ENCODE measurements around the gene TMEM80.

TMEM80 gene

GRCh38 chr11:702462-703461, 7.1 kb downstream of the TMEM80 start:
- no peak for FAIRE-seq

DNA sequence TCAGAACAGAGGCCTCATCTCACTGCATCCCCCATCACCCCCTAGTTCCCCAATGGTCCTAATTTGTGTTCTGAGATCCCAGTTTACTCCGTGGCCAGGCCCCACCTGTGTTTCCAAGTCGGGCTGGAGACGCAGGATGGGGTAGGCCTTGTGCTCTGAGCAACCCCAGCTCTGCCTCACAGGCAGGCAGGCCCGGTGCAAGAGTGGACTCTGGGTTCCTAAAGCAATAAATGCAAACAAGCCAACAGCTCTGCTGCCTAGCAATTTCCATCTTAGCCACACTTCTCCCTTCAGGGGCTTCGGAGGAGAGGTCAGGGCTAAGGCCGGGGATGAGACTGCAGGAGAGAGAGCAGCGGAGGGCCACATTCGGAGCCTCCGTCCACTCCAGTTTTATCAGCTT, 7.9 kb downstream of the TMEM80 start:
- FAIRE-seq, result no peak

GRCh38 chr11:704228-704674, 8.6 kb downstream of the TMEM80 start:
- FAIRE-seq, result no peak

DNA sequence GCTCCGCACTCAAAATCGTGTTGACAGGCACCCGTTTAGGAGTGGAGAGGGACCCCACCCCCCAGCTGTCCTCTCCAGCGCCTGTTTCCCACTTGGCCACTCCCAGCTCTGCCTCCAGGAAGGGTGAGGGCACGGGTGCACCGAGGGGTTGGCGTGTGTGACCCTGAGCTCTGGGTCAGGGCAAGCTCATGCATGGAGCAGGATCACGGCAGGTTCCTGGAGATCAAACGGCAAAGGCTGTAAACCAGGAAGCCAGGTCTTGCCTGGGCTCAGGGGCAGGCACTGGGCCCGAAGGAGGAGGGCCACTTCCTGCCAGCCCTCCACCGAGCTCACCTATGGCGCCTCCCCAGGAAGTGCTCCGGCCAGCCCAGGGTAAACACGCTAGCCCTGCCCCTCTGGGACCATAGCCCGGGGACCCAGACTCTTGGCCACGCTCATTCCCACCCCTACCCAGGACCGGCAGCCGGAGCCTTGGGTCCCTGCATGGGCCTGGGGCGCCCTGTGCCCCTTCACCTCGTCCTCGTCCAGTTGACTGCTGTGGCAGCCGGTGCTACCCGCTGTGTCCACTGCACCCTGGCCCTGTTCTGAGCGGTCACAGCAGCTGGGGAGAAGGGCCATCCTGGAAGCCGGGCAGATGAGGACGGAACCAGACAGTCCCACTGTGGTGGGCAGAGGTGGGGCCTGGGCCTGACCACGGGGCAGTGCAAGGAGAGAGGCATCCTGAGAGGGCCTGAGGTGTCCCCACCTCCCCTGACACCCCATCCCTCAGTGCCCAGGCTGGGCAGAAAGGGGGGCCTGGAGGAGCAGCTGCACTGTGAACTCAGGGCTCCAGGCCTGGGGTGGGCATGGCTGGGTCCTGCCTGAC, 9.4 kb downstream of the TMEM80 start:
- no peak for FAIRE-seq

DNA sequence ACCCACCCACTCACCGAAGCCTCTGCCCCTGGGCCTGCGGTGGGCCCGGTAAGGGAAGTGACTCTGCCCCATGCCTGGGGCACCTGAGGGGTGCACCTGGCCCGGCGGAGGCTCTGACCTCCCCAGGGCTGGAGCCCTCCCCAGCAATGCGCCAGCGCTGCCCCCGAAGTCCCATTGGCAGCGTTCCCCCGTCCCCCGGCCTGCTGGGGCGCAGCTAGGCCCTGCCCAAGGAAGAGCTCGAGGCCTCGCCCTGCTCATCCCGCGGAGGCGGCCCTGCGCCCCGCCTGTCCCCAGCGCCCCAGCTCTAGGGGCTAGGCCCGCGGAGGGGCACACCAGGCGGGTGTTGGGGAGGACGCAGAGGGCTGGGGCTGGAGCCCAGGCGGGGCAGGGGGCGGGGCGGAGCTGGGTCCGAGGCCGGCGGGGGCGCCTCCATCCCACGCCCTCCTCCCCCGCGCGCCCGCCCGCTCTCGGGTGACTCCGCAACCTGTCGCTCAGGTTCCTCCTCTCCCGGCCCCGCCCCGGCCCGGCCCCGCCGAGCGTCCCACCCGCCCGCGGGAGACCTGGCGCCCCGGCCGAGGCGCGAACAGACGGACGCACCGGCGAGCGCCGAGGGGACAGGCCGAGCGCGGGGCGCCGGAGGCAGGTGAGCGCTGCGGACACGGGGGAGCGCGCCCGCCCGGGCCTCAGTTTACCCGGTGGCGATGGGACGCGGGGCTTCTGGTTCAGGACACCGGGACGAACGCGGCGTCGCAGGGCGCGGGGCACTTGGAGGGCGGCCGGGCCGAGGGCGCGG, 10.2 kb downstream of the TMEM80 start, which contains the start of gene EPS8L2:
Gene EPS8L2 (plus strand): TSS at position 586 of the 793 bp plus-strand sequence. CDS start 3,177 bp downstream, outside the sequence.
- FAIRE-seq, result no peak

- FAIRE-seq, result no peak
Observed at GRCh38 chr11:706439-706956, 10.9 kb downstream of the TMEM80 start.

DNA sequence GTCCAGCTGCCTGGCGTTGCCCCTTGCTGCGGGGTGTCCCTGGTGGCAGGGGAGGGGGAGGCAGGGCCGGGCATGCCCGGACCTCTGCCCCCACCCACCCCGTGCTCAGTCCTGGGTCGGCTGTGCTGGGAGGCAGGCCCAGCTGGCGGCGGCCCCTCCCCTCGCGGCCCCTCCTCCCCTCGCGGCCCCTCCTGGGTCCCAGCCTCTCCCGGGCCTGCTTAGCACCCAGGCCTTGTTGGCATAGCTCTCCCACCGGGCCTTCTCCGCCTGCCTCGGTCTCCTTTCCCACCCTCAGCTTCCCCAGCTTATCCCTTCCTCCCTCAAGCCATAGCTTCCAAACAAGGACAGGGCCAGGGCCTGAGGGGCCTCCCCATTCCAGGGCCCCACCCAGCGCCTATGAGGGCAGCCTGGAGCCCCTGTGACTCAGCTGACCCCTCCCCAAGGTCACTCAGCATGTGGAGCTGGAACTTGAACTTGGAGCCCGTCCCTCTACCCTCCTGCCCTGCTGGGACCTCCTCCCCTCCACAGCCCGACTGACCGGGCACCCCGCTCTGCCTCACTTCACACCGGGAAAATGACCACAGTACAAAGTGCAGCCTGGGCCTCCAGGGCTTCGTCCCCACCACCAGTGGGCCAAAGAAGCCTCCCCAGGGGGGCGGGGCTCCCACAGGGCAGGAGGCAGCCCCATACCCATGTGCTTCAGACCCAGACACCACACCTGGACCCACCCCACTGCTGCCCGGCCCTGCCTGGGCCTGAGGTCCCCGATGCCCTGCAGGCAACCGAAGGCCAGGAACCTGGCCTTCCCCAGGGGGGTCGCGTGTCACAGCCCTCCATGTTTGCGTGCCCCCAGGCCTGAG, 11.6 kb downstream of the TMEM80 start:
- no peak for FAIRE-seq

DNA sequence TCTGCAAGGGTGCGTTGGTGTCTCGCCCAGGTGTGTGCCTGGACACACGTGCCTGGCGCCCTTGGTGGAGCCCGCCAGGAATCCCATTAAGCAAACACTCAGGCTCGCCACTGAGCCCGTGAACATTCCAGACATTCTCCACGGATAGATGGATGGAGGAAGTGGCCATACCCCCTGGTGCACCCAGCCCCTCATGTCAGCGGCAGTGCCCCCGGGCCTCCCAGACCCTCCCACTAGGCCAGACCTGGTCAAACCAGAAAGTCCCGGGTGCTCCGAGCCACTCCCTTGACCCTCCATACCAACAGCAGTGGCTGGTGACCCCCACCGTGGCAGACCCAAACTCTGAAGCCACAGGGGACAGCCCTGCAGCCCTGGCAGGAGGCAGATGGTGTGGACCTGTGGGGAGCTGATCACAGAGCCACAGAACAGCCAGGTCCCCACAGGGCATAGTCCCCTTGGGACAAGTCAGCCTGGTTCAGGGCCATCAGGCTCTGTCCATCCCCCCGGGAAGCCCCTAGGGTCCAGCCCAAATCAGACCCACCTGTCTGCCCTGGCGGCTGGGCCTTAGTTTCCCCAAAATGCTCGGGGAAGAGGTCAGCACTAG, 12.3 kb downstream of the TMEM80 start:
- no peak for FAIRE-seq

DNA sequence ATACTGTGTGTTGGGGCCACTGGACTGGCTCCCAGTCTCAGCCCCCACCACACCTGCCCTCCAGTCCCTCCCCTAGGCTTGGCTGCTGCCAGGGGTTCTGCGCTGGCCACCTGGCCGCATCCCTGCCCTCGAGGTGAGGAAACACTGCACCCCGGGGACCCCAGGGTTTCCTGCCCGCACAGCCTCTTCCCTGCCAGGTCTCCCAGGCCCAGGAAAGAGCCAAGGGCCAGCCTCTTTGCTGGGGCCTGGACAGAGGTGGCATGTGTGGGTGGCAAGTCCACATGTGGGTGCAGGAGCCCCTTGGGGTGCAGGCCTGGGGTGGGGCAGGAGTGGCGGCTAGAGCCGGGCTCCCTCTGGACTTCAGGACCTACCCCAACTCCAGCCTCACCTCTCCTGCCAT, 12.9 kb downstream of the TMEM80 start:
- no peak for FAIRE-seq

DNA sequence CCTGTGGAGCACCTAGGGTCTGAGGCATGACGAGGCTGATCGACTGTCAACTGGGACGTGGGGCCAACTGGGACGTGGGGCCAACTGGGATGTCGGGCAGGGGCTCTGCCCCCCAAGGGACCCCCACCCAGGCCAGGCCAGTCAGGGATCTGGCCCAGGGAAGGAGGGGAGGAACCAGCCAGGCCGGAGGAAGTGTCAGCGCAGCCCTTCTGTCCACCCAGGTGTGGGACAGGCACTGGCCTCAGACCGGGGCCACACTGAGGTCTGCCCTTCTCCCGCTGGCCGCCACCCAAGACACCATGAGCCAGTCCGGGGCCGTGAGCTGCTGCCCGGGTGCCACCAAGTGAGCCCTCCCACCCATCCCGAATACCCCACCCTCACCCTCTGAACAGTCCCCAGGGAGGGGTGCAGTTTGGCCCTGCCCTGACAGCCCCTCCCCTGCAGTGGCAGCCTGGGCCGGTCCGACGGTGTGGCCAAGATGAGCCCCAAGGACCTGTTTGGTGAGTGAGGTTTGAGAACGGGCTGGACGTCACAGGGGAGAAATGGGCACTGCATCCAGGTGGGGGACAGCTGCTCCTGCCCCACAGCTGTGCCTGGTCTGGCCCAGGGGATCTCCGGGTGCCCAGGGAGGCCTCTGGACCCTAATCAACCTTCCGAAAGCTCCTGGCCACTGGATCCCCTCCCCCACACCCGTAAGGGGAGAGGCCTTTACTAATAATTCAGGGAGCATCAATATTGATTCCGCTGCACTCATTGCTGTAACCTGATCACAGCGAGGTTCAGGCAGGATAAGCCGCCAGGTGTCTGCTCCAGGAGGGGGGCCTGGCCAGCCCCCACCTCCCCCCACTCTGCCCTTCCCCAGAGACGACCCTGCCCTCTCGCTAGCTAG, 13.7 kb downstream of the TMEM80 start:
- no peak for FAIRE-seq

DNA sequence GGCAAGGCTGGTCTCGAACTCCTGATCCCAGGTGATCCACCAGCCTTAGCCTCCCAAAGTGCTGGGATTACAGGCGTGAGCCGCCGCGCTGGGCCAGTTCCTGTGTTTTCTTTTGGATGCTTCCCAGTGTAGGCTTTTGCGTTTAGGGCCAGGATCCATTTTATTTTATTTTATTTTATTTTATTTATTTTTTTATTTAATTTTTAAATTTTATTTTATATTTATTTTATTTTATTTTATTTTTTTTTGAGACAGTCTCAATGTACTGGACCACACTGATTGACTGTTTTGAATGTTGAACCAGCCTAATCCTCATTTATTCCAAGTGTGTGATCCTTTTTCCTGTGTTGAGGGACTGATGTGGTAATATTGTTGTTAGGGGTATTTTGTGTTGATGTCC, 18.8 kb downstream of the TMEM80 start:
- FAIRE-seq, result no peak

DNA sequence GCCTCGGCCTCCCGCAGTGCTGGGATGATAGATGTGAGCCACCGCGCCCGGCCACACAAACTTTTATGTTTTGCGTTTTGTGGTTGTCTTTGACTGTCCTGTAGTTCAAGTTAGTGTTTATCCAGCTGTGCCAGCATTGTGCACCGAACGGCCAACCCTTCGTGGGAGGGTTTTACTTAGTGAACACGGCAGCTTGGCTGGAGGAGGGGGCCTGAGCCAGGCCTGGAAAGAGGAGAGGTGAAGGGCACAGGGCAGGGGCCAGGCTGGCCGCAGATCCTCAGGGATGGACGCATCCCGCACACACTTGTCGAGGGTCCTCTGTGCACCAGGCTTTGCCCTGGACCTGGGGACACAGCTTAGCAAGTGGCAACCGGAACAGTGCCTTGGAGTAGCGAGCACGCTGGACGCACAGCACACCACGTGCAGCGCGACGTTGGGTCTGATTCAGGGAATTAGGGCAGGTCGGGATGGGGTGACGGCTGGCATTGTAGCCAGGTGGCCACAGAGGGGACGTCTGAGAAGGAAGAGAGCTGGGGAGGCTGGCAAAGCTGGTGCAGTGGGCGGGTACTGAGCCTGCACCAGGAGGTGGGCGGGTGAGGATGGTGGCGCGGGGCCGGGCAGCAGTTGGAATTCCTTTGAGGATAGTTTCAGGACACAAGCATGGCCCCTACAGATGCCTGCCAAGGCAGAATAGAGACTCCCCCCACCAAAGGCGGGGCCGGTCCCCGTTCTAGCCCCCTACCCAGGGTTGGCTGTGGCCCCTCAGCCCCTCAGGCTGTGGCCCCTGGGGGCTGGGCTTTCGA, 23.8 kb downstream of the TMEM80 start:
- no peak for FAIRE-seq

GRCh38 chr11:720017-720641, 24.5 kb downstream of the TMEM80 start:
- FAIRE-seq, result no peak

GRCh38 chr11:720642-721246, 25.1 kb downstream of the TMEM80 start:
- no peak for FAIRE-seq

GRCh38 chr11:721247-721740, 25.7 kb downstream of the TMEM80 start:
- no peak for FAIRE-seq

GRCh38 chr11:721741-722345, 26.2 kb downstream of the TMEM80 start:
- FAIRE-seq, result no peak

DNA sequence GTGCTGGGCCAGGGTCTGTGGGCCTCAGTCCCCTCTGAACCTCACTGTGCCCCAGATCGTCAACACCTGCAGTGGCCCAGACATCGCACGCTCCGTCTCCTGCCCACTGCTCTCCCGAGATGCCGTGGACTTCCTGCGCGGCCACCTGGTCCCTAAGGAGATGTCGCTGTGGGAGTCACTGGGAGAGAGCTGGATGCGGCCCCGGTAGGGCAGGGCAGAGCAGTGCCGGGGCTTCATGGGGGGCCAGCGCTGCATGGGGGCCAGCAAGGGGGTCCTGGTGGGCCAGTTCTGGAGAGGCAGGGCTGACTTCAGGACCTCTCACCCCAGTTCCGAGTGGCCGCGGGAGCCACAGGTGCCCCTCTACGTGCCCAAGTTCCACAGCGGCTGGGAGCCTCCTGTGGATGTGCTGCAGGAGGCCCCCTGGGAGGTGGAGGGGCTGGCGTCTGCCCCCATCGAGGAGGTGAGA, 26.8 kb downstream of the TMEM80 start:
- FAIRE-seq, result no peak

Measured in A204.1 (cell line).